HG03521 (cell line): ENCODE measurements around the gene LONRF2.
"Not testable (repeated sequence)": the region's sequence is repeated elsewhere in the genome, so short reads cannot be mapped to it uniquely, and the experiment has no call there.

Source experiments
- ATAC-seq: cut with Tn5 transposase; IDR thresholded peaks from one replicate; pipeline ENCODE4 v1.9.1; 2021; ENCODE audit warnings: mild to moderate bottlenecking, moderate library complexity; ENCODE audit not compliant: unreplicated experiment

Gene LONRF2

GRCh38 chr2:100256416-100256815 lies 65.9 kb downstream of the LONRF2 start:
- ATAC-seq, result no peak

GRCh38 chr2:100254646-100255210 lies 67.6 kb downstream of the LONRF2 start:
- no peak for ATAC-seq

- ATAC-seq, result no peak
Observed at GRCh38 chr2:100253786-100254185, 68.5 kb downstream of the LONRF2 start.

- no peak for ATAC-seq
Observed at GRCh38 chr2:100252811-100253698, 69.2 kb downstream of the LONRF2 start.

GRCh38 chr2:100250645-100251044 lies 71.7 kb downstream of the LONRF2 start:
- ATAC-seq, result no peak

GRCh38 chr2:100248971-100249370 lies 73.3 kb downstream of the LONRF2 start:
- ATAC-seq, result no peak

- not testable (repeated sequence) for ATAC-seq
Observed at GRCh38 chr2:100248556-100248955, 73.7 kb downstream of the LONRF2 start.

GRCh38 chr2:100248044-100248330 lies 74.3 kb downstream of the LONRF2 start:
- ATAC-seq, result no peak

- peak; percentile 67 for ATAC-seq
Observed at GRCh38 chr2:100247256-100248043, 74.9 kb downstream of the LONRF2 start.

- ATAC-seq, result no peak
Observed at GRCh38 chr2:100246163-100247145, 75.8 kb downstream of the LONRF2 start.

GRCh38 chr2:100245681-100246080 lies 76.6 kb downstream of the LONRF2 start:
- no peak for ATAC-seq

- no peak for ATAC-seq
Observed at GRCh38 chr2:100244881-100245605, 77.3 kb downstream of the LONRF2 start.

GRCh38 chr2:100243631-100244030 lies 78.7 kb downstream of the LONRF2 start:
- ATAC-seq, result no peak

GRCh38 chr2:100242891-100243619 lies 79.2 kb downstream of the LONRF2 start:
- no peak for ATAC-seq

GRCh38 chr2:100242476-100242875 lies 79.8 kb downstream of the LONRF2 start:
- no peak for ATAC-seq

GRCh38 chr2:100241236-100241635 lies 81.1 kb downstream of the LONRF2 start:
- ATAC-seq, result no peak

- no peak for ATAC-seq
Observed at GRCh38 chr2:100240386-100240785, 81.9 kb downstream of the LONRF2 start.

GRCh38 chr2:100239486-100240210 lies 82.7 kb downstream of the LONRF2 start:
- ATAC-seq, result no peak

- no peak for ATAC-seq
Observed at GRCh38 chr2:100238471-100238870, 83.8 kb downstream of the LONRF2 start.
